HK-2 (cell line): ENCODE data around the gene RCN2.
"Not testable (repeated sequence)": the region's sequence is repeated elsewhere in the genome, so short reads cannot be mapped to it uniquely, and the experiment has no call there.

Source experiments
- DNase-seq: peaks from one replicate; pipeline ENCODE4 v3.0.0-alpha.2; 2018; ENCODE audit not compliant: unreplicated experiment

The RCN2 gene

GRCh38 chr15:76931397-76932134 is at the start of gene RCN2:
Gene RCN2 (plus strand): TSS chr15:76931749. CDS start chr15:76931842, 93 bp downstream.
- peak; percentile 90 for DNase-seq

GRCh38 chr15:76885212-76885611 is 46.3 kb upstream of the RCN2 start:
- DNase-seq = no peak

GRCh38 chr15:76887280-76888141 is 44.0 kb upstream of the RCN2 start:
- DNase-seq = not testable (repeated sequence)

- not testable (repeated sequence) for DNase-seq
Measured at GRCh38 chr15:76892836-76893235, 38.7 kb upstream of the RCN2 start.

- no peak for DNase-seq
Measured at GRCh38 chr15:76894174-76894573, 37.4 kb upstream of the RCN2 start.

- no peak for DNase-seq
Measured at GRCh38 chr15:76898102-76898501, 33.4 kb upstream of the RCN2 start.

- not testable (repeated sequence) for DNase-seq
Measured at GRCh38 chr15:76899176-76899930, 32.2 kb upstream of the RCN2 start.

- DNase-seq = not testable (repeated sequence)
Measured at GRCh38 chr15:76899931-76900310, 31.6 kb upstream of the RCN2 start.

- no peak for DNase-seq
Measured at GRCh38 chr15:76901965-76902364, 29.6 kb upstream of the RCN2 start.

GRCh38 chr15:76903251-76903681 is 28.3 kb upstream of the RCN2 start:
- DNase-seq = no peak

GRCh38 chr15:76904461-76905012 is 27.0 kb upstream of the RCN2 start:
- peak; percentile 42 for DNase-seq

GRCh38 chr15:76905013-76905839 is 26.3 kb upstream of the RCN2 start, which contains the start of gene SCAPER:
Gene SCAPER (minus strand): TSS chr15:76905340. CDS start chr15:76883817, 21,523 bp downstream.
- peak; percentile 87 for DNase-seq

GRCh38 chr15:76905855-76906254 is 25.7 kb upstream of the RCN2 start:
- DNase-seq = peak; percentile 3

GRCh38 chr15:76912430-76912829 is 19.1 kb upstream of the RCN2 start:
- DNase-seq = no peak

GRCh38 chr15:76913737-76914136 is 17.8 kb upstream of the RCN2 start:
- no peak for DNase-seq

GRCh38 chr15:76916369-76916768 is 15.2 kb upstream of the RCN2 start:
- no peak for DNase-seq

- DNase-seq = no peak
Measured at GRCh38 chr15:76928201-76928600, 3.3 kb upstream of the RCN2 start.

GRCh38 chr15:76929011-76929760 is 2.4 kb upstream of the RCN2 start:
- no peak for DNase-seq

- no peak for DNase-seq
Measured at GRCh38 chr15:76930831-76931396, 635 bp upstream of the RCN2 start.
